Measurements from ENCODE around the gene IL5. TPM values are rescaled to one million over a fixed set of nuclear protein-coding genes. Genes with fewer than 3 reads are reported as not detected.

Gene IL5
- total RNA-seq, 1 donor from 2014 or later = not detected

DNA sequence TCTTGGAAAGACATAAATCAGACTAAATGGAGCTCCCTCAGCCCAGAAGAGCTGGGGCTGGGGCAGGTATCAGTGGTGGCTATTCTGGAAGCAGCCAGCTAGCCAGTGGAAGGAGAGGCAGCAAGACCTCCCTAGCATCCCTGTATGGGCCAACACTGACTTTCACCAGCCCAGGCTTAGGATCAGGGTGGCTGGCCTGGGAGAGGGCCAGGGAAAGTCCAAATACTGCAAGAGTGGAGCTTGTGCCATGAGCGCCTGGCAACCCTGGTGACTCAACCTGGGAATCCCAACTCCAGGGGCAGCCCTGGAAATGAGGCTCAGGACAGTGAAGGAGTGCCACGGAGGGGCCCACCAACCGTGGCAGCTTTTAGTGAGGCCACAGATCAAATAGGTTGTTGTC, 45.2 kb downstream of the IL5 start:
- FAIRE-seq (no peak), DNase-seq (ENCODE audit: low read depth) (peak; percentile 80)
- no peak overlapping the region for H3K4me3 ChIP-seq (ENCODE audit: low read depth, low read length)

GRCh38 chr5:132497488-132497997, 45.8 kb downstream of the IL5 start:
- Histone ChIP-seq H3K4me3 (ENCODE audit: low read depth, low read length) (no peak overlapping the region), H3K27me3 (ENCODE audit: control insufficient read depth, insufficient read depth, low read length) (no peaks in the 10 kb centered on the region), H3K36me3 (ENCODE audit: control insufficient read depth, insufficient read depth, low read length) (no peaks in the 10 kb centered on the region)
- DNase-seq (ENCODE audit: low read depth) (peak; percentile 73), FAIRE-seq (no peak)
- no peak for TF ChIP-seq CTCF (IDR thresholded peaks at IDR 0.05; ENCODE audit: insufficient read depth, low read length, severe bottlenecking)

More for the DNA sequence above, 45.2 kb downstream of the IL5 start:
- H3K36me3 ChIP-seq (ENCODE audit: control insufficient read depth, insufficient read depth, low read length) = no peaks in the 10 kb centered on the region
- H3K27me3 ChIP-seq (ENCODE audit: control insufficient read depth, insufficient read depth, low read length) = no peaks in the 10 kb centered on the region
- no peak for TF ChIP-seq CTCF (IDR thresholded peaks at IDR 0.05; ENCODE audit: insufficient read depth, low read length, severe bottlenecking)

DNA sequence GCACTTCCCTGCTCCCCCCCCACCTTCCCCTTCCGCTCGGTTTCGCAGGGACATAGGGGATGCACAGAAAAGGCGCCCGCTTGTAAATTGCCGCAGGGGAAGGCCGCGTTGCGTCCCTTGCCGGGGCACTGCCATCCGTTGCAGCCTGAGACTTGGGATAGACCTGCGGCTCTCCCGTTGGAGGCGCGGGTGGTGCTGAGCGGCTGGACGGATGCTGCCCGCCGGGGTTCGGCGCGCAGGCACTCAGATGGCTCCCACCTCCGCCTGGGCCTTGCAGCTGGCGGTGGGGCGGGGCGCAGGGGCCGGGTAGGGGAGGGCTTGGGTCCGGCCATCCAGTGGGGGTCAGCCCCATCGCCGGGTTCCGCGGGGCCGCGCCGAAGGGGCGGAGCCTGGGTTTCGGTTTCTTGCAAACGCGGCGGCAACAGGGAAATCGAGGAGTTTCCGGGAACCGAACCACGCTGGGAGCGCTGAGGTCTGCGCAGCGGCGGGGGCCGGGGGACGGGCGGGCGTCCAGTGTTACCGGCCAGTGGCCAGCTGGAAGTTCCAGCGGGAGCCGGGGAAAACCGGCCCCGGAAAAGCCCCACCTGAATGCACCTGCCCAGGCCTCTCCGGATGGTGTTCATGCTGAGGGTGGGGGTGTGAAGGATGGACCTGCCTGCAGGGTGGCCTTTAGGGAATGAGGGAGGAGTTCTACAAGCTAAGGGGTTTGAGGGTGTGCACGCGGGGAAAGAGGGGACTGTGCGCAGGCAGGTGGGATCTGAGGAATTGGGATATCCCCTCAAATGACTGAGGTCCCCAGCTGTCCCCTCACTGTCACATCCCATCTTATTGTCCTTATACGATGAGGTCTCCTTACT, 46.5 kb downstream of the IL5 start:
- no peaks in the 10 kb centered on the region for H3K27me3 ChIP-seq (ENCODE audit: control insufficient read depth, insufficient read depth, low read length)
- no peaks in the 10 kb centered on the region for H3K36me3 ChIP-seq (ENCODE audit: control insufficient read depth, insufficient read depth, low read length)
- TF ChIP-seq CTCF (IDR thresholded peaks at IDR 0.05; ENCODE audit: insufficient read depth, low read length, severe bottlenecking) = no peak
- FAIRE-seq (no peak), DNase-seq (ENCODE audit: low read depth) (no peak)
- peak overlapping the region; percentile 60 for H3K4me3 ChIP-seq (ENCODE audit: low read depth, low read length)

GRCh38 chr5:132496191-132496630, 47.1 kb downstream of the IL5 start:
- no peaks in the 10 kb centered on the region for H3K36me3 ChIP-seq (ENCODE audit: control insufficient read depth, insufficient read depth, low read length)
- H3K27me3 ChIP-seq (ENCODE audit: control insufficient read depth, insufficient read depth, low read length) = no peaks in the 10 kb centered on the region
- FAIRE-seq = no peak
- no peak for TF ChIP-seq CTCF (IDR thresholded peaks at IDR 0.05; ENCODE audit: insufficient read depth, low read length, severe bottlenecking)
- H3K4me3 ChIP-seq (ENCODE audit: low read depth, low read length) = peak overlapping the region; percentile 60
- DNase-seq (ENCODE audit: low read depth) = peak; percentile 85

DNA sequence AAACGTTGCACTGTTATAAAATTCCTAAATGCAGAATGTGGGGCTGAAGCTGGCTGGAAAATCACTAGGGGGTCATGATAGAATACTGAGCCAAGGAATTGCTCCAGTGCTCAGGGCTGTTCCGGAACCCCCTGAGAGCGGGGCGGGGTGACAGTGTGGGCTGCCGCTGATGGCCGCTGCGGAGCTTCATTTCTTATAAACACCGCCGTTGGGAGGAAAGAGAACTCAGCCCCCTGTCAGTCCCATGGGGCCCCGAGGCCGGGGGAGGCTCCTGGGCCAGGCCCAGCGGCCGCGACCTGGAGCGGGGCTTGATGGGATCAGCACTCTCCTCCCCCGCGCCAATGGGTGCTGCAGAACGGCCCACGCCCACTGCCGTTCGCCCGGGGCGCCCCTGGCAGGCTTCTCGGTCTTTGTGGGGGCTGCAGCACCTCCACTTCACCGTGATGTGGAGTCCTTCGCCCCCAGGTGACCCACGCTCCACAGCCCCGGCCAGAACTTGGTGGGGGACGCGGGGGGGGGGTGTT, 47.6 kb downstream of the IL5 start:
- no peaks in the 10 kb centered on the region for H3K36me3 ChIP-seq (ENCODE audit: control insufficient read depth, insufficient read depth, low read length)
- H3K4me3 ChIP-seq (ENCODE audit: low read depth, low read length) = peak overlapping the region; percentile 60
- no peak for DNase-seq (ENCODE audit: low read depth)
- no peaks in the 10 kb centered on the region for H3K27me3 ChIP-seq (ENCODE audit: control insufficient read depth, insufficient read depth, low read length)
- FAIRE-seq = no peak
- no peak for TF ChIP-seq CTCF (IDR thresholded peaks at IDR 0.05; ENCODE audit: insufficient read depth, low read length, severe bottlenecking)
